ENCODE measurements around the gene HDGFL2.

The HDGFL2 gene

DNA sequence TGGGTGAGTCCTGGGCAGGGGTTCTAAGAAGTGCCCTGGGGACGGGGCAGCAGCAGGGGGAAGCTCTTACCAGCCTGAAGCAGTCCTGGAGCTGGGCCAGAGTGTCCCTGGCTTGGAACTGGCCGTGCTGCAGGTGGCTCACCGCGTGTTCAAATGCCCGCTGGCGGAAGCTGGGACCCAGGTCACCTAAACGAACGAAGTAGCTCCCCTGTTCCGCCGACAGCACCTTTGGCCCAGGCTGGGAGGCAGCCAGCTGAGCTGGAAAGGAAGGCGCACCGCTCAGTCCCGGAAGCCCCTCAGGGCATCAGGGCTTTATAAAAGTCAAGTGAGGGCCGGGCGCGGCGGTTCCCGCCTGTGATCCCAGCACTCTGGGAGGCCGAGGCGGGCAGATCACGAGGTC is 36.6 kb downstream of the HDGFL2 start:
- no peaks in the 10 kb centered on the region for H3K9me3 ChIP-seq (ENCODE audit: low read depth, low read length)
- no peak for DNase-seq (ENCODE audit: low read depth, low spot score)
- no peaks in the 10 kb centered on the region for H3K36me3 ChIP-seq (ENCODE audit: insufficient read depth, low read length)
- H3K4me3 ChIP-seq: no peak overlapping the region
- no peak overlapping the region for H3K27ac ChIP-seq
- no peak overlapping the region for H3K9ac ChIP-seq (ENCODE audit: insufficient read length)
- TF ChIP-seq EZH2 (IDR thresholded peaks at IDR 0.05) (no peak), FOXP2 (optimal IDR thresholded peaks at IDR 0.05; ENCODE audit: control extremely low read depth, extremely low read length, insufficient read depth) (no peak), POLR2AphosphoS5 (IDR thresholded peaks at IDR 0.05; ENCODE audit: borderline replicate concordance, low read depth, low read length) (no peak)

DNA sequence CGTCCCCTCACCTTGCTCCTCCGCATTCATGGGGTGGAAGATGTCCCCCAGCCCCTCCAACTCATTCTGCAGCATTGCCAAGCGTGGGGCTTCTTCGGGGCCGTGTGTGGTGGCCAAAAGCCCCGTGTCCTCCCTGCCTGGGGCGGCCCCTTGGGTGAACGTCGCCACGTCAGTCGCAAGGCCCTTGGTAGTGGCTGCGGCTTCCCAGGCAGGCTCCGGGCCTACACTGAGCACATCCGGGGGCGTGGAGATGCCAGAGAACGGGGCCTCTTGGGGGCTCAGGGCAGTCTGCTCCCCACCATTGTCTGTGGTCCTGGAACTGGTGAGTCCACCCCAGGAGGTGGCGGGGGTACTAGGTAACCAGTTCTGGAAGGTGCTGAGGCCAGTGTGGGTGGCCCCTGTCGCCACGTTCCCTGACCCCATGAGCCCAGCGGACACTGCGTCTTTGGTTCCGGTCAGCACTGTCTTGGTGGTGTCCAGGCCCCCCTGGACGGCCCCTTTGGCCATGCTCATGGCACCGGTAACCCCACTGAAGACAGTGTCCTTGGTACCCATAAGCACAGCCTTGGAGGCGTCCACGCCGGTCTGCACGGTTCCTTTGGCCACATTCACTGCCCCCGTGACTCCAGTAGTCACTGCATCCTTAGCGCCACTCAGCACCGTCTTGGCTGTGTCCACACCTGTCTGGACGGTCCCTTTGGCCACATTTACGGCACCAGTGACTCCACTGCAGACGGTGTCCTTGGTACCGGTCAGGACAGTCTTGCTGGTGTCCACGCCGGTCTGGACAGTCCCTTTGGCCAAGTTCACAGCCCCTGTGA is 38.5 kb downstream of the HDGFL2 start:
- DNase-seq (ENCODE audit: low read depth, low spot score): no peak
- Histone ChIP-seq H3K9me3 (ENCODE audit: low read depth, low read length) (no peaks in the 10 kb centered on the region), H3K9ac (ENCODE audit: insufficient read length) (no peak overlapping the region), H3K36me3 (ENCODE audit: insufficient read depth, low read length) (no peaks in the 10 kb centered on the region), H3K4me3 (no peak overlapping the region), H3K27ac (no peak overlapping the region)
- TF ChIP-seq FOXP2 (optimal IDR thresholded peaks at IDR 0.05; ENCODE audit: control extremely low read depth, extremely low read length, insufficient read depth): no peak
- TF ChIP-seq EZH2 (IDR thresholded peaks at IDR 0.05): no peak
- TF ChIP-seq POLR2AphosphoS5 (IDR thresholded peaks at IDR 0.05; ENCODE audit: borderline replicate concordance, low read depth, low read length): no peak

DNA sequence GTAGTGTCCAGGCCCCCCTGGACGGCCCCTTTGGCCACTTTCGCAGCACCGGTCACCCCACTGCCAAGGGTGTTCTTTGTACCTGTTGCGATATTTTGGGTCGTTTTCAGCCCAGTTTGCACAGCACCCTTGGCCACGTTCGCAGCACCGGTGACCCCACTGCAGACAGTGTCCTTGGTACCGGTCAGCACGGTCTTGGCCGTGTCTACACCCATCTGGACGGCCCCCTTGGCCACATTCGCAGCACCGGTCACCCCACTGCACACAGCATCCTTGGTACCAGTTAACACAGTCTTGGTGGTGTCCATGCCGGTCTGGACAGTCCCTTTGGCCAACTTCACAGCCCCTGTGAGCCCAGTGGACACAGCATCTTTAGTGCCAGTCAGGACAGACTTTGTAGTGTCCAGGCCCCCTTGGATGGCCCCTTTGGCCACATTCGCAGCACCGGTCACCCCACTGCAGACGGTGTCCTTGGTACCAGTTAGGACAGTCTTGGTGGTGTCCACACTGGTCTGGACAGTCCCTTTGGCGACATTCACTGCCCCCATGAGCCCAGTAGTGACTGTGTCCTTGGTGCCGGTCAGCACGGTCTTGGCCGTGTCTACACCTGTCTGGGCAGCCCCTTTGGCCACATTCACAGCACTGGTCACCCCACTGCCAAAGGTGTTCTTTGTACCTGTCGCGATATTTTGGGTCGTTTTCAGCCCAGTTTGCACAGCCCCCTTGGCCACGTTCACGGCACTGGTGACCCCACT is 39.4 kb downstream of the HDGFL2 start:
- no peak overlapping the region for H3K27ac ChIP-seq
- H3K9me3 ChIP-seq (ENCODE audit: low read depth, low read length): no peaks in the 10 kb centered on the region
- no peak overlapping the region for H3K9ac ChIP-seq (ENCODE audit: insufficient read length)
- no peaks in the 10 kb centered on the region for H3K36me3 ChIP-seq (ENCODE audit: insufficient read depth, low read length)
- H3K4me3 ChIP-seq: no peak overlapping the region
- no peak for DNase-seq (ENCODE audit: low read depth, low spot score)
- TF ChIP-seq POLR2AphosphoS5 (IDR thresholded peaks at IDR 0.05; ENCODE audit: borderline replicate concordance, low read depth, low read length) (no peak), FOXP2 (optimal IDR thresholded peaks at IDR 0.05; ENCODE audit: control extremely low read depth, extremely low read length, insufficient read depth) (no peak), EZH2 (IDR thresholded peaks at IDR 0.05) (no peak)

DNA sequence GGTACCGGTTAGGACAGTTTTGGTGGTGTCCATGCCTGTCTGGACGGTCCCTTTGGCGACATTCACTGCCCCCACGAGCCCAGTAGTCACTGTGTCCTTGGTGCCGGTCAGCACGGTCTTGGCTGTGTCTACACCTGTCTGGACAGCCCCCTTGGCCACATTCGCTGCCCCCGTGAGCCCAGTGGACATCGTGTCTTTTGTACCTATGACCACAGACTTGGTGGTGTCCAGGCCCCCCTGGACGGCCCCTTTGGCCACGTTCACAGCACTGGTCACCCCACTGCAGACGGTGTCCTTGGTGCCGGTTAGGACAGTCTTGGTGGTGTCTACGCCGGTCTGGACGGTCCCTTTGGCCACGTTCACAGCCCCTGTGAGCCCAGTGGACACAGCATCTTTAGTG is 40.0 kb downstream of the HDGFL2 start:
- H3K4me3 ChIP-seq: no peak overlapping the region
- H3K27ac ChIP-seq: no peak overlapping the region
- H3K9ac ChIP-seq (ENCODE audit: insufficient read length): no peak overlapping the region
- no peaks in the 10 kb centered on the region for H3K36me3 ChIP-seq (ENCODE audit: insufficient read depth, low read length)
- no peaks in the 10 kb centered on the region for H3K9me3 ChIP-seq (ENCODE audit: low read depth, low read length)
- DNase-seq (ENCODE audit: low read depth, low spot score): no peak
- no peak for TF ChIP-seq POLR2AphosphoS5 (IDR thresholded peaks at IDR 0.05; ENCODE audit: borderline replicate concordance, low read depth, low read length)
- TF ChIP-seq EZH2 (IDR thresholded peaks at IDR 0.05): no peak
- TF ChIP-seq FOXP2 (optimal IDR thresholded peaks at IDR 0.05; ENCODE audit: control extremely low read depth, extremely low read length, insufficient read depth): no peak

DNA sequence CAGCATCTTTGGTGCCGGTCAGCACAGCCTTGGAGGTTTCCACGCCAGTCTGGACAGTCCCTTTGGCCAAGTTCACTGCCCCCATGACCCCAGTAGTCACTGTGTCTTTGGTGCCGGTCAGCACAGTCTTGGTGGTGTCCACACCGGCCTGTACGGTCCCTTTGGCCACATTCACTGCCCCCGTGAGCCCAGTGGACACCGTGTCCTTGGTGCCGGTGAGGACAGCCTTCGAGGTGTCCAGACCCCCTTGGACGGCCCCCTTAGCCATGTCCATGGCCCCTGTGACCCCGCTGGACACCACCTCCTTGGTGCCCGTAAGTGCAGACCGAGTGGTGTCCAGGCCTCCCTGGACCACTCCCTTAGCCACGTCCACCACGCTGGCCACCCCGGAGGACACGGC is 41.2 kb downstream of the HDGFL2 start:
- Histone ChIP-seq H3K27ac (no peak overlapping the region), H3K9ac (ENCODE audit: insufficient read length) (no peak overlapping the region), H3K9me3 (ENCODE audit: low read depth, low read length) (no peaks in the 10 kb centered on the region), H3K36me3 (ENCODE audit: insufficient read depth, low read length) (no peaks in the 10 kb centered on the region), H3K4me3 (no peak overlapping the region)
- DNase-seq (ENCODE audit: low read depth, low spot score): no peak
- TF ChIP-seq EZH2 (IDR thresholded peaks at IDR 0.05): no peak
- no peak for TF ChIP-seq POLR2AphosphoS5 (IDR thresholded peaks at IDR 0.05; ENCODE audit: borderline replicate concordance, low read depth, low read length)
- no peak for TF ChIP-seq FOXP2 (optimal IDR thresholded peaks at IDR 0.05; ENCODE audit: control extremely low read depth, extremely low read length, insufficient read depth)

DNA sequence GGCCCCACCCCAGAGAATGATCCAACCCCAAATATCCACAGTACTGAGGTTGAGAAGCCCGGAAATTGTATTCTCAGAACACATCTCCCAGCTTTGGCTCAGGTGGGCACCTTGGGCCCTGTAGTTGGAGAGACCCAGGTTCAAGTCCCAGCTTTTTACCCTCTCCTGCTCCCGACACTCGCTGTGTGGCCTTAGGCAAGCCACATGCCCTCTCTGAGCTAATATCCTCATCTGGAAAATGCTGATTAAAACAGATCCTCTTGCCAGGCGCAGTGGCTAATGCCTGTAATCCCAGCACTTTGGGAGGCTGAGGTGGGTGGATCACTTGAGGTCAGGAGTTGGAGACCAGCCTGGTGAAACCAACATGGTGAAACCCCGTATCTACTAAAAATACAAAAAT is 43.6 kb downstream of the HDGFL2 start:
- no peak overlapping the region for H3K27ac ChIP-seq
- no peak for TF ChIP-seq POLR2AphosphoS5 (IDR thresholded peaks at IDR 0.05; ENCODE audit: borderline replicate concordance, low read depth, low read length)
- no peak for TF ChIP-seq EZH2 (IDR thresholded peaks at IDR 0.05)
- no peak for TF ChIP-seq FOXP2 (optimal IDR thresholded peaks at IDR 0.05; ENCODE audit: control extremely low read depth, extremely low read length, insufficient read depth)
- H3K9me3 ChIP-seq (ENCODE audit: low read depth, low read length): no peaks in the 10 kb centered on the region
- no peak overlapping the region for H3K4me3 ChIP-seq
- DNase-seq (ENCODE audit: low read depth, low spot score): no peak
- no peaks in the 10 kb centered on the region for H3K36me3 ChIP-seq (ENCODE audit: insufficient read depth, low read length)
- H3K9ac ChIP-seq (ENCODE audit: insufficient read length): no peak overlapping the region

DNA sequence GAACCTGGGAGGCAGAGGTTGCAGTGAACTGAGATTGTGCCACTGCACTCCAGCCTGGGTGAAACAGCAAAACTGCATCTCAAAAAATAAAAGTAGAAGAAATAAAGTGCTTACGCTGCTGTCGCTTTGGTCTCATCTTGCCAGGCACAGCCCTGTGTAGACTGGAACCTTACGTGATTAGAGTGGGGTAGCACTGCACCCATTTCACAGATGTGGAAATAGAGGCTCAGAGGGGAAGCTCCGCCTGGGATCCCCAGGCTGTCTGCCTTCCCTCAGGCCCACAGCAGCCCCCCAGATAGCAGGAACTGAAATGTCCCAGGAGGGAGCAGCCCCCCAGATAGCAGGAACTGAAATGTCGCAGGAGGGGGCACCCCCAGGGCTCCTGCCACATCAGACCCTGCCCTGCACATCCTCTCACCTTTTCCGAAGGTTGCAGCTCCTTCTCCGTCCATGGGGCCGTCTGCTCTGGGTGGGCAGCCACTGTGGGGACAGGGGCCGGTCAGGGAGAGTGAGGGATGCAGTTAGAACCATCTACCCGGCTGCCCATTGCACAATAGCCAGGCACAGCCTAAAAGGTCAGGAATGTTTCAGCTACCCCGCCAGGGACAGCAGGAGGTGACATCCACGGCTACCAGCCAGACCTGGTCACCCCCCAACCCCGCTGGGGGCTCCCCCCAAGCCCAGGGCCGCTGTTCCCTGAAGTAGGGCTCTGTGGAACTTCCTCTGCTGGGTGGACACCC is 44.3 kb downstream of the HDGFL2 start:
- TF ChIP-seq POLR2AphosphoS5 (IDR thresholded peaks at IDR 0.05; ENCODE audit: borderline replicate concordance, low read depth, low read length) (no peak), FOXP2 (optimal IDR thresholded peaks at IDR 0.05; ENCODE audit: control extremely low read depth, extremely low read length, insufficient read depth) (no peak), EZH2 (IDR thresholded peaks at IDR 0.05) (no peak)
- Histone ChIP-seq H3K4me3 (no peak overlapping the region), H3K27ac (no peak overlapping the region), H3K36me3 (ENCODE audit: insufficient read depth, low read length) (no peaks in the 10 kb centered on the region), H3K9me3 (ENCODE audit: low read depth, low read length) (no peaks in the 10 kb centered on the region), H3K9ac (ENCODE audit: insufficient read length) (no peak overlapping the region)
- no peak for DNase-seq (ENCODE audit: low read depth, low spot score)

DNA sequence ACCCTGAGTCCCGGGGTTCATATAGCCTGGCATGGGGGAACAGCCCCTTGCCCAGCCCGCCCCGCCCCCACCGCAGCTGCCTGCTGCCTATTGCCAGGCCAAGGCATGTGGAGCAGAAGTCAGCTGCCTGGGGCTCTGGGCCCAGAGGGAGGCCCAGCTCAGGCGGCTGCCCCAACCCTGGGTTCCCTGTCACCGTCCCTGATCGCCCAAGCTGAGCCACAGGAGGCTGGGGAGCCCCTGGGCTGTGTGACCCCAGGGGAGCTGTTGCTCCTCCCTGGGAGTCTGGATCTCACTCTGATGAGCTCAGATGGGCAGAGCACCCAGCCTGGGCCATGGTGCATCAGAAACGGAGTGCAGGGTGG is 44.8 kb downstream of the HDGFL2 start:
- H3K27ac ChIP-seq: no peak overlapping the region
- no peak overlapping the region for H3K9ac ChIP-seq (ENCODE audit: insufficient read length)
- DNase-seq (ENCODE audit: low read depth, low spot score): no peak

More for the DNA sequence above, 44.8 kb downstream of the HDGFL2 start:
- no peak for TF ChIP-seq POLR2AphosphoS5 (IDR thresholded peaks at IDR 0.05; ENCODE audit: borderline replicate concordance, low read depth, low read length)
- TF ChIP-seq FOXP2 (optimal IDR thresholded peaks at IDR 0.05; ENCODE audit: control extremely low read depth, extremely low read length, insufficient read depth): no peak
- TF ChIP-seq EZH2 (IDR thresholded peaks at IDR 0.05): no peak
- H3K36me3 ChIP-seq (ENCODE audit: insufficient read depth, low read length): no peaks in the 10 kb centered on the region
- H3K4me3 ChIP-seq: no peak overlapping the region
- H3K9me3 ChIP-seq (ENCODE audit: low read depth, low read length): no peaks in the 10 kb centered on the region

All from SK-N-MC (cell line).